PC-3 (cell line): Measurements from ENCODE around the gene SVOP. TPM values are rescaled to one million over a fixed set of nuclear protein-coding genes. Genes with fewer than 3 reads are reported as not detected.

ENCODE experiments used
- ATAC-seq: fragments of 200-7000 bp; cut with Tn5 transposase; 2 replicates; pipeline ENCODE4 v1.9.1; 2020; ENCODE audit warnings: mild to moderate bottlenecking, moderate library complexity
- BruUV-seq: library from RNA; stranded (reverse); fragments of 400-500 nt; replicated peaks from 2 replicates; lab custom pipeline; 2021; lab: Mats Ljungman, UMichigan
- CTCF ChIA-PET: fragments of 300-600 bp; sonication (Branson Sonifier 250); formaldehyde crosslinking; loops from one replicate; lab custom pipeline; 2022; ENCODE audit warnings: antibody characterized with exemption; lab: Charles Lee
- POLR2A ChIA-PET: fragments of 300-600 bp; sonication (Branson Sonifier 250); formaldehyde crosslinking; loops from one replicate; lab custom pipeline; 2022; ENCODE audit warnings: antibody characterized with exemption; ENCODE audit not compliant: unreplicated experiment; lab: Charles Lee
- DNase-seq: peaks from one replicate; pipeline ENCODE4 v3.0.0-alpha.2; 2015
- H2AFZ ChIP-seq: fragments of 300-600 bp; sonication (generic); 2 replicates; pipeline ENCODE4 v1.6.0; 2016; ENCODE audit warnings: antibody characterized with exemption, low read length
- H3F3A ChIP-seq: fragments of 300-600 bp; sonication (generic); one replicate; pipeline ENCODE4 v1.6.0; 2017; ENCODE audit warnings: antibody characterized with exemption, low read length, control low read depth, mild to moderate bottlenecking; ENCODE audit not compliant: unreplicated experiment
- H3K27ac ChIP-seq: fragments of 300-600 bp; sonication (generic); 2 replicates; pipeline ENCODE4 v1.5.1; 2016; ENCODE audit warnings: mild to moderate bottlenecking, low read length
- H3K27me3 ChIP-seq: fragments of 300-600 bp; sonication (generic); 2 replicates; pipeline ENCODE4 v1.6.1; 2016; ENCODE audit warnings: low read length, mixed read lengths
- H3K36me3 ChIP-seq: fragments of 300-600 bp; sonication (generic); 2 replicates; pipeline ENCODE4 v1.6.1; 2016; ENCODE audit warnings: low read depth, mixed run types, low read length, mixed read lengths
- H3K4me1 ChIP-seq: fragments of 300-600 bp; sonication (generic); 2 replicates; pipeline ENCODE4 v1.5.1; 2016; ENCODE audit warnings: low read length; ENCODE audit not compliant: insufficient read depth
- H3K4me2 ChIP-seq: fragments of 300-600 bp; sonication (generic); 2 replicates; pipeline ENCODE4 v1.6.0; 2016; ENCODE audit warnings: low read length
- H3K4me3 ChIP-seq: fragments of 300-600 bp; sonication (generic); 2 replicates; pipeline ENCODE4 v1.5.1; 2016; ENCODE audit warnings: mild to moderate bottlenecking, low read length, mixed read lengths
- H3K79me2 ChIP-seq: fragments of 300-600 bp; sonication (generic); 2 replicates; pipeline ENCODE4 v1.6.1; 2017; ENCODE audit warnings: low read length, mixed read lengths
- H3K9ac ChIP-seq: fragments of 300-600 bp; sonication (generic); 2 replicates; pipeline ENCODE4 v1.6.0; 2016; ENCODE audit warnings: mild to moderate bottlenecking, low read length
- H3K9me2 ChIP-seq: fragments of 300-600 bp; sonication (generic); replicated peaks from 2 replicates; pipeline ENCODE4 v1.6.1; 2016; ENCODE audit warnings: mixed run types, low read length, mixed read lengths
- H3K9me3 ChIP-seq: fragments of 300-600 bp; sonication (generic); 2 replicates; pipeline ENCODE4 v1.6.1; 2016; ENCODE audit warnings: low read length, mixed read lengths
- H4K20me1 ChIP-seq: fragments of 300-600 bp; sonication (generic); 2 replicates; pipeline ENCODE4 v1.6.1; 2016; ENCODE audit warnings: low read length, mixed read lengths
- CTCF ChIP-seq: fragments of 300-600 bp; sonication (generic); conservative IDR thresholded peaks from 2 replicates; pipeline ENCODE4 v1.5.1; 2017; ENCODE audit warnings: antibody characterized with exemption, low read depth, mild to moderate bottlenecking, low read length
- EZH2 ChIP-seq: fragments of 300-600 bp; sonication (generic); IDR thresholded peaks from one replicate; pipeline ENCODE4 v1.6.1; 2017; ENCODE audit warnings: antibody characterized with exemption, mild to moderate bottlenecking, low read length; ENCODE audit not compliant: unreplicated experiment
- EZH2phosphoT487 ChIP-seq: fragments of 300-600 bp; sonication (generic); IDR thresholded peaks from 2 replicates; pipeline ENCODE4 v1.6.1; 2018; ENCODE audit warnings: mild to moderate bottlenecking, antibody characterized with exemption, low read length, borderline replicate concordance
- intact Hi-C: fragments of 100-400 bp; cut with micrococcal nuclease; formaldehyde crosslinking; loops from 2 replicates; pipeline ENCODE4 v1.9.0; 2023
- total RNA-seq: library from RNA; depleted of rRNA; stranded (reverse); fragments of >200 nt; gene quantifications from 2 replicates; pipeline ENCODE4 v1.2.3, GENCODE V29; 2014

The SVOP gene
- total RNA-seq, 1 experiment from 2014 or later, result not detected

GRCh38 chr12:109010259-109010658 is 10.6 kb downstream of the SVOP start:
- CTCF ChIA-PET, result no interaction called here
- no peak overlapping the region for H3K9ac ChIP-seq
- no peaks in the 10 kb centered on the region for H3K36me3 ChIP-seq
- no peak overlapping the region for H3K27ac ChIP-seq
- POLR2A ChIA-PET, result no interaction called here
- H3K27me3 ChIP-seq, result peaks cover 65% of the 10 kb centered on the region
- no peaks in the 10 kb centered on the region for H4K20me1 ChIP-seq
- no peak overlapping the region for H3K4me2 ChIP-seq
- TF ChIP-seq EZH2 (no peak), EZH2phosphoT487 (no peak), CTCF (no peak)
- no peak overlapping the region for H3K4me3 ChIP-seq
- H3K79me2 ChIP-seq, result no peaks in the 10 kb centered on the region
- no peaks in the 10 kb centered on the region for H3K9me3 ChIP-seq
- no TSS peak for BruUV-seq
- DNase-seq, result no peak
- ATAC-seq, result no peak
- intact Hi-C loops, result no loop called here
- no peaks in the 10 kb centered on the region for H3K9me2 ChIP-seq
- H2AFZ ChIP-seq, result no peak overlapping the region
- H3F3A ChIP-seq, result no peaks in the 10 kb centered on the region
- no peaks in the 10 kb centered on the region for H3K4me1 ChIP-seq

GRCh38 chr12:109009766-109010165 is 11.1 kb downstream of the SVOP start:
- no TSS peak for BruUV-seq
- H3K27me3 ChIP-seq, result peaks cover 65% of the 10 kb centered on the region
- CTCF ChIA-PET, result no interaction called here

More at GRCh38 chr12:109009766-109010165, 11.1 kb downstream of the SVOP start:
- no peak for ATAC-seq
- no peak for TF ChIP-seq CTCF
- no peak for TF ChIP-seq EZH2
- TF ChIP-seq EZH2phosphoT487, result no peak
- POLR2A ChIA-PET, result no interaction called here
- no peak overlapping the region for H3K4me2 ChIP-seq
- H3K79me2 ChIP-seq, result no peaks in the 10 kb centered on the region
- H3F3A ChIP-seq, result no peaks in the 10 kb centered on the region
- no peak overlapping the region for H3K4me3 ChIP-seq
- H3K9me2 ChIP-seq, result no peaks in the 10 kb centered on the region
- no peak for DNase-seq
- no peak overlapping the region for H2AFZ ChIP-seq
- H4K20me1 ChIP-seq, result no peaks in the 10 kb centered on the region
- intact Hi-C loops, result no loop called here
- no peaks in the 10 kb centered on the region for H3K9me3 ChIP-seq
- no peaks in the 10 kb centered on the region for H3K36me3 ChIP-seq
- no peak overlapping the region for H3K27ac ChIP-seq
- H3K9ac ChIP-seq, result no peak overlapping the region
- no peaks in the 10 kb centered on the region for H3K4me1 ChIP-seq
